GM12873 (cell line): ENCODE data around the gene HOXC11.

Experiments used
- TF ChIP-seq, protein P1 (sequence below): IDR thresholded peaks from 2 replicates; pipeline ENCODE4 v1.5.1; 2012; ENCODE audit warnings: low read depth, mild to moderate bottlenecking, moderate library complexity, low read length, control low read depth; ENCODE audit not compliant: insufficient read depth; ENCODE audit errors: missing control alignments

The HOXC11 gene

DNA sequence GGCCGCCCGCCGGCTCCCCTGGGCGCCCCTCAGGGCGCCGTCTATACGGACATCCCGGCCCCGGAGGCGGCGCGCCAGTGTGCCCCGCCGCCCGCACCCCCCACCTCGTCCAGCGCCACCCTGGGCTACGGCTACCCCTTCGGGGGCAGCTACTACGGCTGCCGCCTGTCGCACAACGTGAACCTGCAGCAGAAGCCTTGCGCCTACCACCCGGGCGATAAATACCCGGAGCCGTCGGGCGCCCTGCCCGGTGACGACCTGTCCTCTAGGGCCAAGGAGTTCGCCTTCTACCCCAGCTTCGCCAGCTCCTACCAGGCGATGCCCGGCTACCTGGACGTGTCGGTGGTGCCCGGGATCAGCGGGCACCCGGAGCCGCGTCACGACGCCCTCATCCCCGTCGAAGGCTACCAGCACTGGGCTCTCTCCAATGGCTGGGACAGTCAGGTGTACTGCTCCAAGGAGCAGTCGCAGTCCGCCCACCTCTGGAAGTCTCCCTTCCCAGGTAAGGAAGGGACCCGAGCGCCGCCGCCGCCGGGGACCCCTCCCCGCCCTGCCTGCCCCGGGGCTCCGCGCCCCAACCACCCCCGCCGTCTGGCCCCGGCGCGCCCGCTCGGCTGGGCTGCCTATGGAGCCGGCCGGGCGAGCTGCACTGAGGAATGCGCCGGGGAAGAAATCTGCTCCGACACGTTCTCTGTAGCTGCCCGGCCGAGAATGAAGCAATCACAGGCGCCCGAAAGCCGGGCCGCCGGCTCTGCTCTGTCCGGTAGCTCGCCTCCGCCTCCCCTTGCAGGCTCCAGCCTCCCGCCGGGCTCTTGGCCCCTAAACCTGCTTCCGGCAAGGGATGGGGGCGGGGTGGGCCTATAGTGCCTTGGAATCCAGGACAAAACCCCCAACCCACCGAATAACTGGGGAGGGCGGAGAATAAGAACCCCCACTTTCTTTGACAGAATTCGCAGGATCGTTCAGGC, 33.5 kb upstream of the HOXC11 start:
- TF ChIP-seq, protein P1, sequence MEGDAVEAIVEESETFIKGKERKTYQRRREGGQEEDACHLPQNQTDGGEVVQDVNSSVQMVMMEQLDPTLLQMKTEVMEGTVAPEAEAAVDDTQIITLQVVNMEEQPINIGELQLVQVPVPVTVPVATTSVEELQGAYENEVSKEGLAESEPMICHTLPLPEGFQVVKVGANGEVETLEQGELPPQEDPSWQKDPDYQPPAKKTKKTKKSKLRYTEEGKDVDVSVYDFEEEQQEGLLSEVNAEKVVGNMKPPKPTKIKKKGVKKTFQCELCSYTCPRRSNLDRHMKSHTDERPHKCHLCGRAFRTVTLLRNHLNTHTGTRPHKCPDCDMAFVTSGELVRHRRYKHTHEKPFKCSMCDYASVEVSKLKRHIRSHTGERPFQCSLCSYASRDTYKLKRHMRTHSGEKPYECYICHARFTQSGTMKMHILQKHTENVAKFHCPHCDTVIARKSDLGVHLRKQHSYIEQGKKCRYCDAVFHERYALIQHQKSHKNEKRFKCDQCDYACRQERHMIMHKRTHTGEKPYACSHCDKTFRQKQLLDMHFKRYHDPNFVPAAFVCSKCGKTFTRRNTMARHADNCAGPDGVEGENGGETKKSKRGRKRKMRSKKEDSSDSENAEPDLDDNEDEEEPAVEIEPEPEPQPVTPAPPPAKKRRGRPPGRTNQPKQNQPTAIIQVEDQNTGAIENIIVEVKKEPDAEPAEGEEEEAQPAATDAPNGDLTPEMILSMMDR = no peak

DNA sequence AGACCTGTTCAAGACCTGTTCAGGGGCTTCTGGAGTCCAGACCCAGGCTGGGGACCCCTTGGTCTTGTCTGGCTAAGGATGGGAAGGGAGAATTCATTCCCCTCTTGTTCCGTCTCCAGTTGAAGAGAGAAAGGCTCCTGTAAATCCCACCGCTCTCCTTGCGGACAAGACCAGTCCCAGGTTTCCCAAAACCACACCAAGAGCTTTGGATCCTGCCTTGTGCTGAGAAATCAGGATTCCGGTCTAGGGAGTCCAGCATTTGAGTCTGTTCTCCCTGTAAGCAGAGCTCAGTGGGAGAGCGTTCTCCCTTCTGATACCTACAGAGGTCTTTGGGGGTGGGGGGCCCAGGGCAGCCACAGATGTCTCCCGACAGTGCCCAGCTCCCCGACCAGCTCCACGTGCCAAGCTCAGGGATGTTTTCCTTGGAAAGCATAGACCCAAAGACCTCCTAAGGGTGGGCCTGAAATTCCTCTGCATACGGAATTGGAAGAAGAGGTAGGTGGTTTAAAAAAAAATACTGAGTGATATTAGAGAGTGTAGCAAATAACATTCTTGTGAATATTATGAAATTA, 32.4 kb upstream of the HOXC11 start:
- TF ChIP-seq, protein P1 = no peak

DNA sequence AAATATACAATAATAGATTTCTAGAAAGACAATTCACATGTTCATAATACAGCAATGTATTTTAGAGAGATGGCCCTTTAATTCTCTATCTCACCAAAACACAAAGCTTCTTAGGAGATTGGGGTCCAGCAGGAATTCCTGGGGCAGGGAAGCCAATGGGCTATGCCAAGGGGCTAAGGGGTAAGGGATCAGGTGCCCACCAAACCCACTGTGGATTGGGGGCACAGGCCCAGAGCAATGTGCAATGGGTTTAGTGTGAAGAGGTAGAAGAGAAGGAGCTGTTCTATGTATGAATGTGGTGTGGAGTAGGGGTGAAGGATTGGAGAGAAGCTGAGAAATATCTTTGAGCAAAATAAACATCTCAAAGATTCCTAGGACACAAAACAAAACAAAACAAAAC, 31.7 kb upstream of the HOXC11 start:
- TF ChIP-seq, protein P1 = no peak

DNA sequence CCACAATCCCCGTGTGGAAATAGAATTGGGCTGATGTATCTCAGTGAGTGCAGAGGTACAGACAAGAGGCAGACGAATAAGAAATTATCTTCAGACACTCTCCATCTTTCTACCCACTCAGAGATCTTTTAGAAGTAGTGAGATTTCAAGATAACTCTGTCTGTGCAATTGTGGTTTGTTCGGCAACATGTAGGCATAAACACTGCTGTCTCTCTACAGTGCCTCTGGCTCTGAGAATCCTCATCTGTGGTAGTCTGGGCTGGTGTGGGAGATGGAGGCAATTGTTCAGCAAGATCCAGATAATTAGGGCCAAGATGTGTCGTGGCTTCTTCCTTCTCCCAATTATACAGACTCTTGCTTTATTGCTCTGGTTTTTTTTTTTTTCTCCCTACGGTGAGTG, 31.2 kb upstream of the HOXC11 start:
- TF ChIP-seq, protein P1 = no peak

DNA sequence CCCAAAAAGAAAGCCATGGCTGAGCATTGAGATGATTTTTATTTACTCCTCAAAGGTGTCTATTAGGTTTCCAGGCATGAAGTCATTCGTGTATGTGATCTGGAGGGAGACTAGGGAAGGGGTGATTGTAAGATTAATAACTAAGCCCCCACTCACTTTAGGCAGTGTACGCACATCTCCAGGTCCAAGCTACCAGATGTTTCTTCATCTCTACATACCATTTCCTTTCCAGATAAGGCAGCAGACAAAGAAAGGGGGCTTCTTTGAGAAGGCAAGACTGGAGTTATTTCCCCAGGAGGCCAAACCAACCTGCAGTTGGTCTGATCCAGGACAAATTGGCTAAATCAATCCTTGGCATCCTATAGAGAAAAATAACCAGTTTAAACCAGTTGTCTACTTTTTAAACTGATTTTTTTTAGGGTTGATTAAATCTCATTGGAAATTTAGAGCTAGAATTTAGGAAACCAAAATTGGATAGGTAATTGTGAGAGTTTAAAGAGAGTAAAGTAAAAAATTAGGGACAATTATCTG, 30.4 kb upstream of the HOXC11 start:
- TF ChIP-seq, protein P1 = no peak

DNA sequence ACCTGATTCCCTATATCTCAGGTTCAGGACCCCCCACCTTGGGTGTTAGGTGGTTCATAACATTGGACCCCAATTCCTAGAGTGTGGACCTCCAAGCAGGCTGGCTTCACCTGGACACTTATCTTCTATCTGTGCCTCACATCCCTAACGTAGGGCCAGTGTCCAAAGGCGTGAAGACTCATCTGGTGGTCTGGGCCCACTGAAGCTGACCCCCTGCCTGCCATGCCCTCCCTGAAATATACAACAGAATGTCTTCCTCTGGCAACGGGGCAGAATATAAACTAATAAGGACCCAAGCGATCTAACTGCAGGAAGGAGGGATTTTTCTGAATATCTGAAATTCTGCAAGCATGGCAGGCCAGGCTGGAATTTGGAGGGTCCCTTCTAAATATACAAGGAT, 28.7 kb upstream of the HOXC11 start:
- TF ChIP-seq, protein P1 = no peak

DNA sequence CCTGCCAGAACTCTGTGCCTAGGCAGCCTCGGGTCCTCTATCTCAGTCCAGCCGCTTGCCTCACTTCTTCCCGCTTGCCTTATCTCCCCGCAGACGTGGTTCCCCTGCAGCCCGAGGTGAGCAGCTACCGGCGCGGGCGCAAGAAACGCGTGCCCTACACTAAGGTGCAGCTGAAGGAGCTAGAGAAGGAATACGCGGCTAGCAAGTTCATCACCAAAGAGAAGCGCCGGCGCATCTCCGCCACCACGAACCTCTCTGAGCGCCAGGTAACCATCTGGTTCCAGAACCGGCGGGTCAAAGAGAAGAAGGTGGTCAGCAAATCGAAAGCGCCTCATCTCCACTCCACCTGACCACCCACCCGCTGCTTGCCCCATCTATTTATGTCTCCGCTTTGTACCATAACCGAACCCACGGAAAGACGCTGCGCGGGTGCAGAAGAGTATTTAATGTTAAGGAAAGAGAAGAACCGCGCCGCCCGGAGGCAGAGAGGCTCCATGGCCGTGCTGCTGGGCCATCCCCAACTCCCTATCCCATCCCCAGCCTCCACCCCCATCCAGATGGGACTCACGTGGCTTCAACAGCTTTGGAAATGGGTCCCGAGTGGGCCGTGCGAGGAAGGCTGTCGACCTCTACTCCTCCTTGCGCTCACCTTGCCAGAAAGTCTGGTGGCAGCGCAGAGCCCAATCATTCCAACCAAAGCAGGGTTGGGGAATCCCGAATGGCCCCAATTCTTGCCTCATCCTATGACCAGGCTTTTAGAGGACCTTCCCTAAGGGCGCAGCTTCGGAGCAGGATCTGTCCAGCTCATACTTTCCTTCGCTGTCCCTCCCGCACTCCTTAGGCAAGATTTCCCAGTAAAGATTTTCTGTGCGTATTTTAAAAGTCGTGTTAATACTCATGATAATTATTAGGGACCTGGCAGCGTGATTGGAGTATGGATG, 27.7 kb upstream of the HOXC11 start:
- TF ChIP-seq, protein P1 = no peak
